Activated CD8-positive, alpha-beta memory T cell treated with anti-CD3 and anti-CD28 coated beads, Interleukin-2, amount 10 ng/mL, durations not matched to agents 7 days and 5 days (primary cell): ENCODE data around the gene GCSAM. TPM values are rescaled to one million over a fixed set of nuclear protein-coding genes. Genes with fewer than 3 reads are reported as not detected.
A peak's percentile ranks its signal among the peaks of the same experiment; 100 is the strongest.

ENCODE experiments used
- ATAC-seq: fragments of 150-1000 bp; cut with Tn5 transposase; one replicate; pipeline ENCODE4 v1.10.0; 2021; ENCODE audit warnings: moderate library complexity
- CTCF ChIA-PET: fragments of 350-600 bp; sonication (Branson Sonifier 250); formaldehyde crosslinking; loops from one replicate; lab custom pipeline; 2021; ENCODE audit warnings: antibody characterized with exemption; lab: Charles Lee
- DNase-seq: peaks from one replicate; pipeline ENCODE4 v3.0.0-alpha.2; 2020
- H3K27ac Mint-ChIP-seq: one replicate; pipeline ENCODE4 v1.8.0; 2021; ENCODE audit warnings: mild to moderate bottlenecking, mixed read lengths
- H3K27me3 Mint-ChIP-seq: one replicate; pipeline ENCODE4 v1.8.0; 2021; ENCODE audit warnings: mixed read lengths
- H3K36me3 Mint-ChIP-seq: one replicate; pipeline ENCODE4 v1.8.0; 2021; ENCODE audit warnings: mild to moderate bottlenecking, mixed read lengths
- H3K4me1 Mint-ChIP-seq: one replicate; pipeline ENCODE4 v1.8.0; 2021; ENCODE audit warnings: mixed read lengths
- H3K4me3 Mint-ChIP-seq: one replicate; pipeline ENCODE4 v1.8.0; 2021; ENCODE audit warnings: mild to moderate bottlenecking, moderate library complexity, mixed read lengths
- H3K9me3 Mint-ChIP-seq: one replicate; pipeline ENCODE4 v1.8.0; 2022; ENCODE audit warnings: low read depth, mixed read lengths
- total RNA-seq, 2 experiments: library from RNA; stranded (reverse); gene quantifications; one replicate each; pipeline ENCODE4 v1.2.3, GENCODE V29; 2021

The GCSAM gene
- total RNA-seq, 2 experiments from 2014 or later = 8.6 to 9.5 TPM

GRCh38 chr3:112126511-112126911, 6.5 kb downstream of the GCSAM start:
- H3K4me3 Mint-ChIP-seq = peak overlapping the region; percentile 56
- H3K27ac Mint-ChIP-seq = peak overlapping the region; percentile 71
- H3K9me3 Mint-ChIP-seq = no peaks in the 10 kb centered on the region
- no peaks in the 10 kb centered on the region for H3K27me3 Mint-ChIP-seq
- CTCF ChIA-PET = interaction anchor here (3.5 kb wide), 1 partner anchor 10 kb away, joined by 11 read pairs; no protein-coding TSS in a partner anchor
- no peak for DNase-seq
- peaks cover 55% of the 10 kb centered on the region for H3K4me1 Mint-ChIP-seq
- ATAC-seq = no peak
- peaks cover 37% of the 10 kb centered on the region for H3K36me3 Mint-ChIP-seq

- no peak for DNase-seq
- Mint-ChIP-seq H3K27me3 (no peaks in the 10 kb centered on the region), H3K36me3 (peaks cover 36% of the 10 kb centered on the region), H3K9me3 (no peaks in the 10 kb centered on the region), H3K4me1 (peaks cover 54% of the 10 kb centered on the region), H3K27ac (no peak overlapping the region), H3K4me3 (no peak overlapping the region)
- CTCF ChIA-PET = interaction anchor here (1.3 to 2.6 kb wide), 2 partner anchors 14 kb away, joined by 4 to 9 read pairs; no protein-coding TSS in a partner anchor
- no peak for ATAC-seq
Observed at GRCh38 chr3:112124907-112125607, 8.0 kb downstream of the GCSAM start.

- Mint-ChIP-seq H3K27me3 (no peaks in the 10 kb centered on the region), H3K27ac (no peak overlapping the region), H3K4me1 (peaks cover 54% of the 10 kb centered on the region), H3K4me3 (no peak overlapping the region), H3K9me3 (no peaks in the 10 kb centered on the region), H3K36me3 (peaks cover 42% of the 10 kb centered on the region)
- ATAC-seq (no peak), DNase-seq (no peak)
- CTCF ChIA-PET = interaction anchor here (1.4 to 2.6 kb wide), 2 partner anchors 12 to 180 kb away, joined by 3 to 9 read pairs; no protein-coding TSS in a partner anchor
Observed at GRCh38 chr3:112123548-112123947, 9.5 kb downstream of the GCSAM start.

- H3K9me3 Mint-ChIP-seq = no peaks in the 10 kb centered on the region
- no peak overlapping the region for H3K27ac Mint-ChIP-seq
- ATAC-seq (no peak), DNase-seq (no peak)
- peaks cover 49% of the 10 kb centered on the region for H3K4me1 Mint-ChIP-seq
- CTCF ChIA-PET = interaction anchor here (1.4 kb wide), 1 partner anchor 181 kb away, joined by 3 read pairs; no protein-coding TSS in a partner anchor
- no peaks in the 10 kb centered on the region for H3K27me3 Mint-ChIP-seq
- no peak overlapping the region for H3K4me3 Mint-ChIP-seq
- peaks cover 43% of the 10 kb centered on the region for H3K36me3 Mint-ChIP-seq
Observed at GRCh38 chr3:112122870-112123269, 10.2 kb downstream of the GCSAM start.

- H3K27me3 Mint-ChIP-seq = no peaks in the 10 kb centered on the region
- peaks cover 43% of the 10 kb centered on the region for H3K36me3 Mint-ChIP-seq
- CTCF ChIA-PET = interaction anchor here (1.0 to 1.6 kb wide), 2 partner anchors 11 to 15 kb away, joined by 4 to 8 read pairs; no protein-coding TSS in a partner anchor
- no peak overlapping the region for H3K27ac Mint-ChIP-seq
- no peak overlapping the region for H3K4me3 Mint-ChIP-seq
- DNase-seq (no peak), ATAC-seq (no peak)
- H3K9me3 Mint-ChIP-seq = no peaks in the 10 kb centered on the region
- H3K4me1 Mint-ChIP-seq = peaks cover 39% of the 10 kb centered on the region
Observed at GRCh38 chr3:112121577-112122547, 11.2 kb downstream of the GCSAM start.

- Mint-ChIP-seq H3K4me3 (no peak overlapping the region), H3K36me3 (peaks cover 37% of the 10 kb centered on the region), H3K4me1 (peaks cover 28% of the 10 kb centered on the region), H3K9me3 (no peaks in the 10 kb centered on the region), H3K27ac (peak overlapping the region; percentile 76), H3K27me3 (no peaks in the 10 kb centered on the region)
- CTCF ChIA-PET = interaction anchor here (1.3 to 2.5 kb wide), 2 partner anchors 7 to 19 kb away, joined by 4 to 7 read pairs; no protein-coding TSS in a partner anchor
- DNase-seq (no peak), ATAC-seq (peak; percentile 58)
Observed at GRCh38 chr3:112119962-112120836, 12.8 kb downstream of the GCSAM start.

- no peak for DNase-seq
- peaks cover 26% of the 10 kb centered on the region for H3K36me3 Mint-ChIP-seq
- H3K4me3 Mint-ChIP-seq = no peak overlapping the region
- no peaks in the 10 kb centered on the region for H3K27me3 Mint-ChIP-seq
- peaks cover 38% of the 10 kb centered on the region for H3K4me1 Mint-ChIP-seq
- ATAC-seq = no peak
- no peak overlapping the region for H3K27ac Mint-ChIP-seq
- no peaks in the 10 kb centered on the region for H3K9me3 Mint-ChIP-seq
- CTCF ChIA-PET = interaction anchor here (1.5 to 2.5 kb wide), 2 partner anchors 21 to 413 kb away, joined by 3 to 7 read pairs; no protein-coding TSS in a partner anchor
Observed at GRCh38 chr3:112117841-112118571, 15.0 kb downstream of the GCSAM start.

GRCh38 chr3:112117415-112117814, 15.6 kb downstream of the GCSAM start:
- DNase-seq = no peak
- CTCF ChIA-PET = interaction anchor here (1.5 to 2.5 kb wide), 2 partner anchors 22 to 414 kb away, joined by 3 to 7 read pairs; no protein-coding TSS in a partner anchor
- no peak overlapping the region for H3K4me3 Mint-ChIP-seq
- no peaks in the 10 kb centered on the region for H3K27me3 Mint-ChIP-seq
- peaks cover 41% of the 10 kb centered on the region for H3K4me1 Mint-ChIP-seq
- no peak overlapping the region for H3K27ac Mint-ChIP-seq
- H3K36me3 Mint-ChIP-seq = peaks cover 21% of the 10 kb centered on the region
- ATAC-seq = no peak
- H3K9me3 Mint-ChIP-seq = no peaks in the 10 kb centered on the region

GRCh38 chr3:112116748-112117186, 16.3 kb downstream of the GCSAM start:
- no peaks in the 10 kb centered on the region for H3K9me3 Mint-ChIP-seq
- no peak overlapping the region for H3K4me3 Mint-ChIP-seq
- H3K27me3 Mint-ChIP-seq = no peaks in the 10 kb centered on the region
- H3K27ac Mint-ChIP-seq = no peak overlapping the region
- H3K4me1 Mint-ChIP-seq = peaks cover 45% of the 10 kb centered on the region
- DNase-seq = no peak
- peaks cover 19% of the 10 kb centered on the region for H3K36me3 Mint-ChIP-seq
- no peak for ATAC-seq
- CTCF ChIA-PET = interaction anchor here (1.5 kb wide), 1 partner anchor 414 kb away, joined by 3 read pairs; no protein-coding TSS in a partner anchor

GRCh38 chr3:112115806-112116383, 17.2 kb downstream of the GCSAM start:
- ATAC-seq (no peak), DNase-seq (no peak)
- Mint-ChIP-seq H3K4me1 (peaks cover 43% of the 10 kb centered on the region), H3K27ac (no peak overlapping the region), H3K27me3 (no peaks in the 10 kb centered on the region), H3K9me3 (no peaks in the 10 kb centered on the region), H3K36me3 (peaks cover 19% of the 10 kb centered on the region), H3K4me3 (no peak overlapping the region)
- CTCF ChIA-PET = interaction anchor here (0.9 kb wide), 1 partner anchor 20 kb away, joined by 3 read pairs; no protein-coding TSS in a partner anchor

GRCh38 chr3:112115161-112115739, 17.8 kb downstream of the GCSAM start:
- no peak overlapping the region for H3K4me3 Mint-ChIP-seq
- no peaks in the 10 kb centered on the region for H3K9me3 Mint-ChIP-seq
- no peak for DNase-seq
- H3K27ac Mint-ChIP-seq = peak overlapping the region; percentile 6
- H3K27me3 Mint-ChIP-seq = no peaks in the 10 kb centered on the region
- CTCF ChIA-PET = interaction anchor here (0.9 kb wide), 1 partner anchor 21 kb away, joined by 3 read pairs; no protein-coding TSS in a partner anchor
- ATAC-seq = no peak
- H3K4me1 Mint-ChIP-seq = peaks cover 39% of the 10 kb centered on the region
- peaks cover 17% of the 10 kb centered on the region for H3K36me3 Mint-ChIP-seq
